ENCODE measurements around the gene ARHGAP8. TPM values are rescaled to one million over a fixed set of nuclear protein-coding genes. Genes with fewer than 3 reads are reported as not detected.

ARHGAP8 gene
- total RNA-seq, 2 donors from 2014 or later = 12.2 to 15.2 TPM

- H3K4me3 ChIP-seq = no peak overlapping the region
Observed at GRCh38 chr22:44755956-44756361, 3.6 kb downstream of the ARHGAP8 start.

GRCh38 chr22:44758344-44758973 lies 6.1 kb downstream of the ARHGAP8 start:
- Histone ChIP-seq H3K27ac (no peak overlapping the region), H3K27me3 (no peaks in the 10 kb centered on the region), H3K9me3 (no peaks in the 10 kb centered on the region), H3K4me1 (peaks cover 36% of the 10 kb centered on the region), H3K36me3 (replicated peaks in 1 of 2; ENCODE audit: insufficient read depth in 1 of 2, low read depth in 2 of 2) (no peaks in the 10 kb centered on the region), H3K4me3 (no peak overlapping the region)
- intact Hi-C loops (cut with DNase I) = no loop called here
- no peak for DNase-seq
- TF ChIP-seq CTCF (IDR thresholded peaks at IDR 0.05) (no peak), POLR2A (IDR thresholded peaks at IDR 0.05) (no peak)
- ATAC-seq = no peak
- WGBS, 2 donors = 59 to 68% methylated on average over 10 to 11 of the region's 11 CpGs

More at GRCh38 chr22:44755956-44756361, 3.6 kb downstream of the ARHGAP8 start:
- DNase-seq (peak; percentile 68 to 81 (median 74)), ATAC-seq (peak; percentile 77)
- 12 to 17% methylated on average over 8 to 9 of the region's 9 CpGs for WGBS, 2 donors
- Histone ChIP-seq H3K4me1 (peaks cover 43% of the 10 kb centered on the region), H3K27me3 (no peaks in the 10 kb centered on the region), H3K9me3 (no peaks in the 10 kb centered on the region), H3K27ac (peak overlapping the region; percentile 48 to 83 (median 78)), H3K36me3 (replicated peaks in 1 of 2; ENCODE audit: insufficient read depth in 1 of 2, low read depth in 2 of 2) (no peaks in the 10 kb centered on the region)
- intact Hi-C loops (cut with DNase I) = no loop called here
- no peak for TF ChIP-seq POLR2A (IDR thresholded peaks at IDR 0.05)
- no peak for TF ChIP-seq CTCF (IDR thresholded peaks at IDR 0.05)

- no peak overlapping the region for H3K4me3 ChIP-seq
- H3K27ac ChIP-seq = no peak overlapping the region
- WGBS, 2 donors = 69 to 83% methylated on average over 3 to 6 of the region's 6 CpGs
- ATAC-seq = no peak
- H3K36me3 ChIP-seq (replicated peaks in 1 of 2; ENCODE audit: insufficient read depth in 1 of 2, low read depth in 2 of 2) = no peaks in the 10 kb centered on the region
- intact Hi-C loops (cut with DNase I) = no loop called here
- TF ChIP-seq CTCF (IDR thresholded peaks at IDR 0.05) (no peak), POLR2A (IDR thresholded peaks at IDR 0.05) (no peak)
- no peak for DNase-seq
- H3K4me1 ChIP-seq = peaks cover 31% of the 10 kb centered on the region
- H3K9me3 ChIP-seq = no peaks in the 10 kb centered on the region
- no peaks in the 10 kb centered on the region for H3K27me3 ChIP-seq
Observed at GRCh38 chr22:44759001-44759400, 6.6 kb downstream of the ARHGAP8 start.

- no peak for TF ChIP-seq CTCF (IDR thresholded peaks at IDR 0.05)
- Histone ChIP-seq H3K4me3 (no peak overlapping the region), H3K36me3 (replicated peaks in 1 of 2; ENCODE audit: insufficient read depth in 1 of 2, low read depth in 2 of 2) (no peaks in the 10 kb centered on the region), H3K27ac (no peak overlapping the region), H3K9me3 (no peaks in the 10 kb centered on the region), H3K27me3 (no peaks in the 10 kb centered on the region), H3K4me1 (peaks cover 25% of the 10 kb centered on the region)
- intact Hi-C loops (cut with DNase I) = no loop called here
- WGBS, 2 donors = 89 to 90% methylated on average over 4 to 18 of the region's 18 CpGs
- DNase-seq = no peak
- ATAC-seq = no peak
Observed at GRCh38 chr22:44759430-44760310, 7.3 kb downstream of the ARHGAP8 start.

Data from body of pancreas (tissue), 4 donors.